GM18909 (cell line): ENCODE results near the gene ARHGAP24.

Experiments
- ATAC-seq: cut with Tn5 transposase; IDR thresholded peaks from one replicate; pipeline ENCODE4 v1.9.1; 2021; ENCODE audit warnings: mild to moderate bottlenecking; ENCODE audit not compliant: unreplicated experiment, poor library complexity

The ARHGAP24 gene

GRCh38 chr4:85681221-85681657, 206.3 kb downstream of the ARHGAP24 start:
- no peak for ATAC-seq

DNA sequence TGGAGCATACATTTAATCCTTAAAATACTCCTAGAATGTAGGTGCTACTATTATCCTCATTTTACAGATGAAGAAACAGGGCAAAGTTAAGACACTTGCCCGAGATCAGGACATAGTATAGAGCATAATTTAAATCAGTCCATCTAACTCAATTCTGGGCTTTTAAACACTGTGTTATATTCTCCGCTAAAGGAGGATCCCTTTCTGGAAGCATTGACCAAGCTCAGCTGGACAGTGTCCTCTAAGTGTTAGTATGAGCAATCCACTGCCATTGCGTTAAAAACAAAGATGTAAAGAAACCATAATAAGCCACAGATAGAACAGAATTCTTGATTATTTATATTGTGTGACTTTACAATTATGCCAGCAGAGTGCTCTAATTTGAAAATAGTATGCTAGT, 207.0 kb downstream of the ARHGAP24 start:
- ATAC-seq: no peak

GRCh38 chr4:85682391-85682790, 207.4 kb downstream of the ARHGAP24 start:
- ATAC-seq: no peak

GRCh38 chr4:85684676-85685075, 209.7 kb downstream of the ARHGAP24 start:
- ATAC-seq: no peak

DNA sequence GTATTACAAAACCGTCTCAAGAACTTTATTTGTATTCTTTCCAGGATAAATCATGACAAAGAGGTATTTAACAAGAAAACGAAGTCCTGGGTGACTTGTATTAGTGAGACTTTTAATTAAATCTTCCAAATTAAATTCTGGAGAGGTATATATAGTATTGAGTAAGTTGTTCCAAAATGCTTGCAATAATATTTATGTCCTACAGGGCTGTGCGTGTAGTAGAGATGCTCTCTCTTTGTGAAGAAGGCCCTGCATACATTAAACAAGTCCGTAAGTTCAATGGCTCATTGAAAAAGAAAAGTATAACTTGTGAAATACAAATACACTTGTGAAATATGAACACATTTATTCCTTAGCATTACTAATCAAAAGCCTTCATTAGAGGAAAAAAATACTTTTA, 211.4 kb downstream of the ARHGAP24 start:
- no peak for ATAC-seq

GRCh38 chr4:85688055-85688740, 213.2 kb downstream of the ARHGAP24 start:
- no peak for ATAC-seq

- ATAC-seq: no peak
These were observed 221.7 kb downstream of the ARHGAP24 start for GRCh38 chr4:85696661-85697060.

GRCh38 chr4:85697854-85698253, 222.9 kb downstream of the ARHGAP24 start:
- ATAC-seq: no peak

GRCh38 chr4:85700362-85700761, 225.4 kb downstream of the ARHGAP24 start:
- ATAC-seq: no peak

DNA sequence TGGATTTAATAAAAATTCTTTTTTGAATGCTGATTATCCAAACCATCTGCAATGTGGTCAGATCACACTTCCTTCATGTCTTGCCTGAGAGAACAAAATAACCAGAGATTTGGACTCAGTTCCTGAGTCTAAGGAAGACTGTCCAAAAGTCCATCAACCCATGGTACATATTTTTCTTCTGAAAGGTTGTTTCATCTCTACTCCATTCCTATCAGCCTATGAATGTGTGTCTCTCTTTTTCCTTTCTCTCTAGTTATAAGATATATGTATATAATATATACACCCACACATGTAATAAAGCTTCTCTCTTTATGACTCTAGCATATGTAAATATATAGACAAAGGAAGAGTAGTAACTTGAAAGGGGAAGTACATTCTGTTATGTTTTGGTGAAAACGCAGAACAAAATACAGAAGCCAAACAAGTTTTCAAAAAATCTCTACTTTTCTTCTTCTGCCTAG, 226.9 kb downstream of the ARHGAP24 start:
- ATAC-seq: peak; percentile 98

GRCh38 chr4:85703096-85703495, 228.1 kb downstream of the ARHGAP24 start:
- ATAC-seq: no peak

DNA sequence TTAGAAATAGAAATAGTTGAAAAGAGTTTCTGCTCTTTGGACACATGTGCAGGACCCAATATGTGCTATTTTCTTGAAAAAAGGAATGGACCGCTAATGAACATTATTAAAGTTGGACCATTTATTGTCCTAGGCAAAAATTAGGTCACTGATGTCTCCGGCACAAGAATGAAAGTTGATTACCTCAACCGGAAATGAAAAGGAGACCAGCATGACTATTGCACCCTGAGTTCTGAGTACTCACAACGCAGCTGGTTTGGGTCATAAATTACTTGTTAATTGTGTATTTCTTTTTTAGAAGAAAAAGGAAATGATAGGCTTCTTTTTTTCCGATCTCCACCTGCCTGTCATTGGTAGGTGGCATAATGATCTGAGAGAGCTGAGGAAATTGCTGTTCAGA, 232.7 kb downstream of the ARHGAP24 start:
- peak; percentile 93 for ATAC-seq

DNA sequence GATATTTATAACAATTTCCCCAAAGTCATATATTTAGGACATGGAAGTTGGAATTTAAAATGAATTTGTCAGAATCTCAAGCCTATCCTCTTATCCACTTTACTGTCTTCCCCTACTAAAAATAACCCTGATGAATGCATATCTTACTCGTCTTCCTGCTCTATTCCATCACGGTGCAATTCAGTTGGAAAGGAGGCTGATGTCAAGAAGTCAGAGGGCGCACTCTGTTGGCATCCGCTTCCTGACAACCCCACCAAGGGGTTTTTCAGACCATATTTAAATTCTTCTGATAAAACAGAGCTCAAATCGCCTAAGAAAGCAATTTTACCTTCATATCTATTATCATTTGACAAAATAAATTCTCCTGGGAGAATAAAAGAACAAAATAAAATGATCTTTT, 233.5 kb downstream of the ARHGAP24 start:
- ATAC-seq: no peak

- no peak for ATAC-seq
These were observed 238.1 kb downstream of the ARHGAP24 start for GRCh38 chr4:85713005-85713404.

DNA sequence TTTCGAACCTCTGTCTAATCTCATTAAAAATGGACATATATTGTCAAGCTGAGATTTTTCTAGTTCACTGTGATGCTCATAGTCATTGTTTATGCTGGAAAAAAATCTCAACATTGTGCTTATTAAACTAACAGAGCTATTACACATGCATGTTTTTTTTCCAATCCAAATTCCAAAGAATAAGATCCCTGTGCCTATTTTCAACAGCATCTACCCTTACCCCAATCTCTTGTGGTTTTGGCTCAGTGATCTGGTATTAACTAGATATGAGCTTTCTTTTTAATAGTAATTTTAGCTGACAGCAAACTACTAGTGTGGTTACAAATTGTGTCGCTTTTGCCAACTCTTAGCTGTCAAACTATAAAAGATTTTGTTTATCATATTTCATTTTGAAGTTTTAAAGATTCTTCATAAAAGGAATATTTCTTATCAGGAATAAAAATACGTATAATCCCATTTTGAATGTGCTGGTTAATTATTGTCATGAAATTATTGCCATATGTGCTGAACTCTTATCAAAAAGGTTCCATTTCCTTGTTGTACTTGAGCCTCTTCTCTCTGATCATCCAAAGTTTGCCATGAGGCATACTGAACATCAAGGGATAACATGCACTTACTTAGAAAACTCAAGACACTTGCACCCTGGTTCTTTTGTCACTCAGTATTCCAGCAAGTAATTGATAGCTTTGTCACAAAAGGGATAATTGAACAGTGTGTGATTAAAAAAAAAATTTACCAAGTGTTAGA, 241.2 kb downstream of the ARHGAP24 start:
- no peak for ATAC-seq

GRCh38 chr4:85717351-85717750, 242.4 kb downstream of the ARHGAP24 start:
- no peak for ATAC-seq

DNA sequence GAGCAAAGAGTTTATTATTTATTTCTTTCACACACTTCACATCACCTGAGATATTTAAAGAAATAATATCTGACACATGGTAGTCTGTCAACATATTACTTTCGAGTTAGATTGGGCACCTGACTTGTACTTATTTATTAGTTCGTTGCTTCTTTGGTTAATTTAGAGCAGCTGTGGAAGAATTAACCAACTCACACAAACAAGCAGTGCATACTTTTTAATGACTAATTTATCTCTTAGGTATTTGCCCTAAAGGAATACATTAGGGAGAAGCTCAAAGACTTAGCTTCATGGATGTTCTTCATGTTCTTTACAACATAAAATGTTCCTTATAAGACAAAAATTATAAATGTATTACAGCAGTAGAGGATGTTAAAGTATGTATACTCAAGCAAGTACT, 242.9 kb downstream of the ARHGAP24 start:
- no peak for ATAC-seq

DNA sequence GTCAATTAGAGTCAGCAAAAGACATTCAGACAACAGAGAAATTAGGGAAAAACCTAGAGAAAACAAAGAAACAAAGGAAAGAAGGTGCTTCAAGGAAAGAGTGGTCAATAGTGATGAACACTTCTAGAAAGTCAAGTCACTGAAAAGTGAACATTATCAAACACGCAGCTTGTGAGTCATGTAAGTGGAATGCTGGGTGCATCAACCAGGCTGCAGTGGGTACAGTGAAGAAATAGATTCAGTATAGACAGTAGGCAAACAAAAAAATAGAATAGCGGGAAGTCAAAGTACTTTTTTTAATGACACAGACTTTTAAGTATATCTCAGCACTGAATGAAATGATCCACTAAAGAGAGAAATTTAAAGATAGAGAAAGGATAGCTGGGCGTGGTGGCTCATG, 245.8 kb downstream of the ARHGAP24 start:
- no peak for ATAC-seq

DNA sequence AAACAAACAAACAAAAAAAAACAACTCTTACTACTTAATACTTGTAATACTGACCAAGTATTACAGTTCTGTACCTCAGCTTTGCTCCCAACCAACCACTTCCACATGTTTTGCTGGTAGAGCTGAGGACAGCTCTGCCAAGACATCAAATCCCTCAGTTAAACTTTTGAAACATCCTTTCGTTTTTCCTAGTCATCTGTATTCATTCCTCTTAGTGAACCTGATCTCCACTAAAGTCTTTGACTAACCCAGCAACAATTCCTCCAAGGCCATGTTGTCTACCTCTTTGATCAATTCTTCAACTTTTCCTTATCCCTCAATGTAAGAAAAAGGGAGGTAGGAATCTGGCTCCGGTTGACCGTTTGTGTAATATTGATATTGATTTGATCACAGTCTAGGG, 247.5 kb downstream of the ARHGAP24 start:
- ATAC-seq: no peak

DNA sequence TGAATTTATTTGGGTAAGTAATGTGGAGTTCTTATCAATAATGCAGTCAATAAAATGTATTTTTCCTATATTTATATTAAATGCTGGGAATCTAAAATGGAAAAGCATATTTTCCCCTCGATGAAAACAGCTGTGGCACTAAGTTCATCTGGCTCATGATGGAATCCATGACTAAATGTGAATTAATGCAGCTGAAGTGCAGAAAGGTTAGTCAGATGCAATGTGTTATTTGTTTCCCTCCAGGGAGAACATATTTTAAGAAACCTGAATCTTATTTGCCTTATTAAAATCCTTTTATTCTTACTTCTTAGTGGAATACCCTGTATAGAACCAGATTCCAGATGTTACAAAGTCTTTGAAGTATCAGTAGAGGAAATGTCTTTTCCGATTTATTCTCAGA, 247.9 kb downstream of the ARHGAP24 start:
- ATAC-seq: no peak

DNA sequence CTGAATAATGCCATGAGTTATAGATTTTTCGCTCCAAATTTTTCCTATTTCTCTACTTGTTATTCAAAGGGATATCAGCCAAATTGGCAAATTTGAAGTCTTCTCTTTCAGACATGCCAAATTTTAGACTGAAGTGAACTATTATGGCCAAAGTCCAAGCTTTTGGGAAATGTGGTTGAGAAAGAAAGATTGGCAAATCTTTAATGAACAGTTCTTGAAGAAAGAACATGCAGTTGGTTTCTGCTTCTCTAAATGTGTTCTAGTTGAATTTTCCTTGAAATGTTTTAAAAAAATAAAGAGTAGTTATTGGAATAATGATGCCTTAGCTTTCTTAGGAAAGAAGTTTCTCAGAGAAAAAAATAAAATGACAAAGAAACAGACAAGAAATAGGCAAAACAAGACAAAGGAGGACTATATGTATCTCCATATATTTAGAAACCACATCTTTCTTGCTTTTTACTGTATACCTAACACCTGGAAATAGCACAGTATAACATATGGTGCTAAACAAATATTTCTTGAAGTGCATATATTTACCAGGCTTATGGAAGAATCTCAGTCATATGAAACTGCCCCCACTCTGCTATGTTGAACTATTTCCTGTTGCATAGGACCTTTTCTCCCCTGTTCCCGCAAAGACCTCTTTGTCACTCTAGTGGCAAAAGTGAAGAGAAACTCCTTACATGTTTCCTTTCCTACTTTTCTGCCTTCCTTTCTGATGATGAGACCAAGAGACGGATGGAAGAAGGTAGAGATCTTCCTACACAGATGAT, 250.0 kb downstream of the ARHGAP24 start:
- ATAC-seq: peak; percentile 53
